GM12874 (cell line): ENCODE data around the gene ST7.

ENCODE experiments used
- CTCF ChIP-seq: IDR thresholded peaks from 2 replicates; pipeline ENCODE4 v1.5.1; 2011; ENCODE audit warnings: low read depth, mild to moderate bottlenecking, control low read depth, low read length, moderate library complexity; ENCODE audit not compliant: insufficient read depth

Gene ST7

GRCh38 chr7:117200132-117200531, 246.8 kb downstream of the ST7 start:
- no peak for TF ChIP-seq CTCF

GRCh38 chr7:117200786-117201458, 247.6 kb downstream of the ST7 start:
- no peak for TF ChIP-seq CTCF

- TF ChIP-seq CTCF: no peak
Observed at GRCh38 chr7:117202511-117202910, 249.2 kb downstream of the ST7 start.

GRCh38 chr7:117203205-117203604, 249.9 kb downstream of the ST7 start:
- no peak for TF ChIP-seq CTCF

- no peak for TF ChIP-seq CTCF
Observed at GRCh38 chr7:117205873-117206272, 252.6 kb downstream of the ST7 start.

GRCh38 chr7:117208257-117208656, 255.0 kb downstream of the ST7 start:
- TF ChIP-seq CTCF: no peak

- TF ChIP-seq CTCF: no peak
Observed at GRCh38 chr7:117210397-117210796, 257.1 kb downstream of the ST7 start.

- no peak for TF ChIP-seq CTCF
Observed at GRCh38 chr7:117210908-117211307, 257.6 kb downstream of the ST7 start.
